IPS-20b (cell line): ENCODE data around the gene AGK.
"Not testable (repeated sequence)": the region's sequence is repeated elsewhere in the genome, so short reads cannot be mapped to it uniquely, and the experiment has no call there.

Experiments
- H3K27ac ChIP-seq: one replicate; pipeline ENCODE4 v1.5.1; 2013; ENCODE audit warnings: low read length
- H3K27me3 ChIP-seq: 2 replicates; pipeline ENCODE4 v1.6.1; 2013; ENCODE audit warnings: mild to moderate bottlenecking, low read length, inconsistent platforms; ENCODE audit not compliant: insufficient read depth
- H3K36me3 ChIP-seq: 2 replicates; pipeline ENCODE4 v1.6.1; 2013; ENCODE audit warnings: low read depth, mild to moderate bottlenecking, inconsistent platforms, low read length, moderate library complexity; ENCODE audit not compliant: insufficient read depth
- H3K4me1 ChIP-seq: 2 replicates; pipeline ENCODE4 v1.6.1; 2013; ENCODE audit warnings: mild to moderate bottlenecking, control low read depth, inconsistent platforms, low read length, moderate library complexity; ENCODE audit not compliant: insufficient read depth
- H3K4me3 ChIP-seq: 2 replicates; pipeline ENCODE4 v1.5.1; 2013; ENCODE audit warnings: mild to moderate bottlenecking, low read length, inconsistent platforms
- H3K9ac ChIP-seq: 2 replicates; pipeline ENCODE4 v1.6.1; 2013; ENCODE audit warnings: low read depth, mild to moderate bottlenecking, inconsistent platforms, low read length, moderate library complexity
- H3K9me3 ChIP-seq: 2 replicates; pipeline ENCODE4 v1.6.1; 2013; ENCODE audit warnings: mild to moderate bottlenecking, low read depth, low read length, inconsistent platforms; ENCODE audit not compliant: insufficient read depth

The AGK gene

DNA sequence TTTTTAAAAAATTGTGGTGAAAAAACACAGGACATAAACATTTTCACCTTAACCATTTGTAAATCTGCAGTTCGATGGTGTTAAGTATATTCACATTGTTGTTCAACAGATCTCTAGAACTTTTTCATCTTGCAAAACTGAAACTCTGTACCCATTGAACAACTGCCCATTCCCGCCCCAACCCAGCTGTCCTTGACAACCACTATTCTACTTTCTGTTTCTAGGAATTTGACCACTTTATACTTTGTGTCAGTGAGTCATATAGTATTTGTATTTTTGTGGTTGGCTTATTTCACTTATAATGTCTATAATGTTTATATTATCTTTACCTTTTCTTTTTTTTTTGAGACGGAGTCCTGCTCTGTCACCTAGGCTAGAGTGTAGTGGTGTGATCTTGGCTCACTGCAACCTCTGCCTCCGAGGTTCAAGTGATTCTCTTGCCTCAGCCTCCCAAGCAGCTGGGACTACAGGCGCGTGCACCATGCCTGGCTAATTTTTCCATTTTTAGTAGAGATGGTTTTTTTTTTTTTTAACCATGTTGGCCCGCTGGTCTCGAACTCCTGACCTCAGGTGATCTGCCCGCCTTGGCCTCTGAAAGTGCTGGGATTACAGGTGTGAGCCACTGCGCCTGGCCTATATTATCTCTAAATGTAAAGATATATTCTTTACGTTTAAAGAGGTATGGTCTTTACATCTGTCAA lies 6.8 kb downstream of the AGK start:
- not testable (repeated sequence) for H3K9ac ChIP-seq, H3K27me3 ChIP-seq, H3K27ac ChIP-seq, H3K4me3 ChIP-seq, H3K9me3 ChIP-seq, H3K4me1 ChIP-seq
- peaks cover 39% of the 10 kb centered on the region; the same call in 1 of the 2 replicates for H3K36me3 ChIP-seq

DNA sequence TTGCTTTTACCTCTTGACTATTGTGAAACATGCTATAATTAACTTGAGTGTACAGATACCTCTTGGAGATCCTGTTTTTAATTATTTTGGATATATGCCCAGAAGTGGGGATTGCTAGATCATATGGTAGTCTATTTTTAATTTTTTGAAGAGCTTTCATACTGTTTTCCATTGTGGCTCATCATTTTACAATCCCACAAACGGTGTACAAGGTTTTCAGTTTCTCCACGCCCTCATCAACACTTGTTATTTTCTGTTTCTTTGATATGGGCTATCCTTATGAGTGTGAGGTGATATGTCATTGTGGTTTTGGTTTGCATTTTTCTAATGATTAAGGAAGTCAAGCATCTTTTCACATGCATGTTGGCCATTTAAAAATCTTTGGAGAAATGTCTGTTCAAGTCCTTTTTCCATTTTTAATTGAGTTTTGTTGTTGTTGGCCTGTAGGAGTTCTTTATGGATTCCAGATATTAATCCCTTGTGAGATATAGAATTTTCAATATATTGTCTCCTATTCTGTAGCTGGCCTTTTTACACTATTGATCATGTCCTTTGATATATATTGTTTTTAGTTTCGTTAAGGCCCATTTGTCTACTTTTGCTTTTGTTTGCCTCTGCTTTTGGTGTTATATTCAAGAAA lies 7.5 kb downstream of the AGK start:
- Histone ChIP-seq H3K4me3 (no peak overlapping the region), H3K27ac (no peak overlapping the region), H3K36me3 (peaks cover 39% of the 10 kb centered on the region; the same call in 1 of the 2 replicates), H3K9ac (no peak overlapping the region), H3K27me3 (no peaks in the 10 kb centered on the region), H3K4me1 (no peaks in the 10 kb centered on the region), H3K9me3 (no peaks in the 10 kb centered on the region)

DNA sequence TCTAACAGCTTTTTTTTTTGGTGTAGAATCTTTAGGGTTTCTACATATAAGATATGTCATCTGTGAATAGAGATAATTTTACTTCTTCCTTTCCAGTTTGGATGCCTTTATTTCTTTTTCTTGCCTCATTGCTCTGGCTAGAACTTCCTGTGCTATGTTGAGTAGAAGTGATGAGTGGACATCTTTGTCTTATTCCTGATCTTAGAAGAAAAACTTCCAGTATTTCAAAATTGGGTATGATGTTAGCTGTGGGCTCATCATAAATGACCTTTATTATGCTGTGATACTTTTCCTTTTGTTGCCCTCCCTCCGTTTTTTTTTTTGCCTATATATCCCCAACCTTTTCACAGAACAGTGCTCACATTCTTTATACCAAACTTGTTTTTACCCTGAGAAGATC lies 8.8 kb downstream of the AGK start:
- Histone ChIP-seq H3K27ac (no peak overlapping the region), H3K9me3 (no peaks in the 10 kb centered on the region), H3K4me3 (no peak overlapping the region), H3K36me3 (peaks cover 39% of the 10 kb centered on the region; the same call in 1 of the 2 replicates), H3K4me1 (no peaks in the 10 kb centered on the region; the same call in 1 of the 2 replicates), H3K27me3 (no peaks in the 10 kb centered on the region), H3K9ac (no peak overlapping the region)

DNA sequence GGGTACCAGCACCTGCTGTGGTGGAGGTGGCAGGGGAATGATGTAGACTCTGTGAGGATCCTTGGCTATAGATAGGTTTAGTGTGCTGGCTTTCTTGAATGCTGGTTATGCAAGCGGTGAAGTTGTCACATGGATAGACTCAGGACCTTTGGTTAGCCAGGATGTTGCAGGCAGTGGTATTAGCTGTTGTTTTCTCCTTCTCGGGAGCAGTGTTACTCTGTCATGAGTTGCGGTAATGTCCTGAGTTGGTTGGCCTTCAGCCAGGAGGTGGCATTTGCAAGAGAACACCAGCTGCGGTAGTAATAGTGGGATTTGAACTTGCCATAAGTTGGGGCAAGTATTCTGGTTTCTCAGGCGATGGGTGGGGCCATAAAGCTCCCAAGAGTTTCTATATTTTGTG lies 10.8 kb downstream of the AGK start:
- H3K36me3 ChIP-seq, result peaks cover 37% of the 10 kb centered on the region; the same call in 1 of the 2 replicates

DNA sequence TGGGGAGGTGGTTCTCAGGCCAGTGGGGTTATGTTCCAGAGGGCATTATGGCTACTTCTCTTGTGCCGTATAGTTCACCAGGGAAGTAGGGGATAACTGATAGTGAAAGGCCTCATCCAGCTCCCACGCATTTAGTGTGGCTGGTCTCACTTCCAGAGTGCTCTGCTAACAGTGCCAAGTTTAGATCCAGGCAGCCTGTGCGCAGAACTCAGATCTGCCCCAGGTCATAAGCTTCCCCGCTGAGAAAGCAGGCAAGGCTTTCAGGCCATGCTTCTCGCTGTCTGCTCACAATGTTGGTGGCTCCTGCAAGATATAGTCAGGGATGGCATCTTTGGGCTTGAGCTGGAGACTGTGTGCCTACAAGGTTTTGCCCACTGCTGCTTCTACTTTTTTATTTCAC lies 11.3 kb downstream of the AGK start:
- Histone ChIP-seq H3K9ac (no peak overlapping the region), H3K27ac (no peak overlapping the region), H3K36me3 (peaks cover 35% of the 10 kb centered on the region; the same call in 1 of the 2 replicates), H3K9me3 (no peaks in the 10 kb centered on the region), H3K27me3 (no peaks in the 10 kb centered on the region), H3K4me1 (no peaks in the 10 kb centered on the region; the same call in 1 of the 2 replicates), H3K4me3 (no peak overlapping the region)

More for the DNA sequence above, 10.8 kb downstream of the AGK start:
- no peak overlapping the region for H3K4me3 ChIP-seq
- no peaks in the 10 kb centered on the region for H3K27me3 ChIP-seq
- H3K9me3 ChIP-seq, result no peaks in the 10 kb centered on the region
- no peak overlapping the region for H3K27ac ChIP-seq
- H3K4me1 ChIP-seq, result no peaks in the 10 kb centered on the region; the same call in 1 of the 2 replicates
- no peak overlapping the region for H3K9ac ChIP-seq

DNA sequence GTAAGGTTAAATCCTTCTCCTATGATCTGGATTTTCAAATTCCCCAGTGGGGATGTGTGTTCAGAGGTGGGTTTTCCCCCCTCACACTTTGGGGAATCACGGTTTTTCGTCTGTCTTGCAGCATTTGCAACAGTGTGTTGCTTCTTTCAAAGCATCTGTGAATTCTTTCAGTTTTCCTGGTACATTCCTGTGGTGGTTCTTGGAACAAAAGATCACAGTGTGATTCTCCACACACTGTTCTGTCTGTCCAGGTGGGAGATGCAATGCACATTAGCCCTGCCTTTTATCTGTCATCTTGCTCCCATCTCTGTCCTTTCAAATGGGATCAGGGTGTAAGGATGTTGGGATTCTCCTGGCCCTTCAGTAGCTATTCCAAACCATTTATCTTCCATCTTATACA lies 11.8 kb downstream of the AGK start:
- Histone ChIP-seq H3K9me3 (no peaks in the 10 kb centered on the region), H3K36me3 (peaks cover 35% of the 10 kb centered on the region; the same call in 1 of the 2 replicates)

DNA sequence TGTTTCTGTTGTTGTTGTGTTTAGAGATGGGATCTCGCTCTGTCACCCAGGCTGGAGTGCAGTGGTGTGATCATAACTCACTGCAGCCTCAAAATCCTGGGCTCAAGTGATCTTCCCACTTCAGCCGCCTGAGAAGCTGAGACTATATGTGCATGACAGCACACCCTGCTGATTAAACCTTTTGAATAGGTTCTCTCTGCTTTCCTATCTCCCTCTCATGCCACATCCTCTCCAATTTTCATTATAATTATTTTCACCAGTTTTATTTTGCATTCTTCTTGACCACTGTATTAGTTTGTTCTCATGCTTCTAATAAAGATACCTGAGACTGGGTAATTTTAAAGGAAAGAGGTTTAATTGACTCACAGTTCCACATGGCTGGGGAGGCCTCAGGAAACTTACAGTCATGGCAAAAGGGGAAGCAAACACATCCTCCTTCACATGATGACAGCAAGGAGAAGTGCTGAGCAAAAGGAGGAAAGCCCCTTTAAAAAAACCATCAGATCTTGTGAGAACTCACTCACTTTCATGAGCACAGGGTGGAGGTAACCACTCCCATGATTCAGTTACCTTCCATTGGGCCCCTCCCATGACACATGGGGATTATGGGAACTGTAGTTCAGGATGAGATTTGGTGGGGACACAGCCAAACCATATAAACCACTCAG lies 12.9 kb downstream of the AGK start:
- Histone ChIP-seq H3K4me3 (no peak overlapping the region), H3K27me3 (no peaks in the 10 kb centered on the region), H3K9me3 (no peaks in the 10 kb centered on the region), H3K9ac (no peak overlapping the region; the same call in 1 of the 2 replicates), H3K36me3 (peaks cover 33% of the 10 kb centered on the region; the same call in 1 of the 2 replicates), H3K27ac (no peak overlapping the region), H3K4me1 (no peaks in the 10 kb centered on the region; the same call in 1 of the 2 replicates)

More for the DNA sequence above, 11.8 kb downstream of the AGK start:
- Histone ChIP-seq H3K4me3 (no peak overlapping the region), H3K27me3 (no peaks in the 10 kb centered on the region), H3K4me1 (no peaks in the 10 kb centered on the region; the same call in 1 of the 2 replicates), H3K27ac (no peak overlapping the region), H3K9ac (no peak overlapping the region)

DNA sequence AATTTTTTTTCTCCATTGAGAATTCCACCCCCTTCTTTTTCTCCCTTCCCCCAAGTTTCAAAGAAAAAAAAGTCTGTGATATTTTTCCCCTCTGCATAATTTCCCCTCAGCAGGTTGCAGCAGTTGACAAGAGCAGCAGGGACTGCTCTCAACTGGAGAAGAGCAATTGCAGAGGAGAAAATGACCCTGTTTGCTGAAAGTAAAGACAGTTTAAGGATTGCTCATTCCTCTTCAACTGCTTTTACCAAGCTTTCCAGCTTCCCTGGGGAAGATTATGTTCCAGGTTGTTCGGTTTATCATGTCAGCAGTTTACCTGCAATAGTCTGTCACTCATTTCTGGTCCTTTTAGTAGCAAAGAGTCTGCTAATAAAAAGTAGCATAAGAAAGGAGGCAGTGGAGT lies 16.2 kb downstream of the AGK start:
- no peak overlapping the region for H3K4me3 ChIP-seq
- peaks cover 27% of the 10 kb centered on the region for H3K36me3 ChIP-seq
- H3K9me3 ChIP-seq, result no peaks in the 10 kb centered on the region
- H3K4me1 ChIP-seq, result no peaks in the 10 kb centered on the region; the same call in 1 of the 2 replicates
- no peak overlapping the region for H3K9ac ChIP-seq
- H3K27ac ChIP-seq, result no peak overlapping the region
- H3K27me3 ChIP-seq, result no peaks in the 10 kb centered on the region

DNA sequence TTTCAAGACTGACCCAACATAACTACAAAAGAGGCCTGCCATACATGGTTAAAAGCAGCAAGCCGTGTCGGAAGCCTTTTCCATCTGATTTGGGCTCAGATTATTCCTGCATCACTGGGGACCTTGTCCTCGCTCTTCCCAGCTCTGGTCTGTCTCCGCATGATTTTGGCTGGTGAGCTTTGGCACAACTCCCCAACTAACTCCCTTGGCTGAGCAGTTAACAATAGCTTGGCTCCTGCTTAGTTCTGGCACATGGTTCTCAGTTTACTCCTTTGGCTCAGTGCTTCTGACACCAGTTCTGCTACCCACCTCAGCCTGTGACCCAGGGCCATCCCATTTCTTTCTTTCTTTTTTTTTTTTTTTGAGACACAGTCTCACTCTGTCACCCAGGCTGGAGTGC lies 17.0 kb downstream of the AGK start:
- Histone ChIP-seq H3K36me3 (peaks cover 27% of the 10 kb centered on the region), H3K4me3 (no peak overlapping the region), H3K27me3 (no peaks in the 10 kb centered on the region), H3K9ac (no peak overlapping the region), H3K4me1 (no peaks in the 10 kb centered on the region; the same call in 1 of the 2 replicates), H3K27ac (no peak overlapping the region), H3K9me3 (no peaks in the 10 kb centered on the region)

DNA sequence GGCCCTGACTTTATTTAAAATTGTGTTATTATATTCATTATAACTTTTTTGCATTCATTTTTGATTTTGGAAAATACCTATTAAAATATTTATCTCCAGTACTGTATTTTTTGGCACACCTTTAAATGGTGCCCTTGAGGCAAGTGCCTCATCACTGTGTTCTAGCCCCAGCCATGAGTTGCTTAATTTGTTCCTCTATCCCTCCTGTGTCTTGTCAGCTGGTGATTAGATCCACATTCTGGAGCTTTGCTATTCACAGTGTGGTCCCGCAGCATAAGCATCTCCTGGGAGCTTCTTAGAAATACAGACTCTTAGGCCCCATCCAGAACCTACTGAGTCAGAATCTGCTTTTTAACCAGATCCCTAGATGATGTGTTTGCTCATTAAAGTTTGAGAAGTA lies 19.8 kb downstream of the AGK start:
- H3K27ac ChIP-seq, result no peak overlapping the region
- no peak overlapping the region for H3K9ac ChIP-seq
- H3K9me3 ChIP-seq, result peaks cover 11% of the 10 kb centered on the region
- no peaks in the 10 kb centered on the region for H3K27me3 ChIP-seq
- H3K4me3 ChIP-seq, result no peak overlapping the region
- H3K36me3 ChIP-seq, result peaks cover 26% of the 10 kb centered on the region
- no peaks in the 10 kb centered on the region for H3K4me1 ChIP-seq

DNA sequence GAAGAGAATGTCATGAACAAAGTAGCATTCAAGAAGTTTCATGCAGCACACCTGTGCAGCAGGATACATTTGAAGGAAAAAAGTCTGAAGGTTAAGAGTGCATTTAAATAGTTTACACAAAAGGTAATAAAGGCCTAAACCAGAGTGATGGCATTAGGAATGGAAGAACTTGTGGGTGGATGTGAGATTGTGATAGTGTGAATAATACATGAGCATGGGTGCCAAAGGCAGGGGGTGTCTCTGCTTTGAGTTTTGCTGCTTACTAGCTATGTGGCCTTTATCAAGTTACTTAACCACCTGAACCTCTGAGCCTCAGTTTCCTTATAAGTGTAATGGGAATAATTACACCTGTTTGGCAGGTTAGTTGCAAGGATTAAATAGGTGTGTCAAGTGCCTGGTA lies 21.0 kb downstream of the AGK start:
- Histone ChIP-seq H3K36me3 (peaks cover 20% of the 10 kb centered on the region), H3K9me3 (peaks cover 15% of the 10 kb centered on the region), H3K27me3 (no peaks in the 10 kb centered on the region), H3K4me1 (peaks cover 1% of the 10 kb centered on the region; the same call in 1 of the 2 replicates), H3K27ac (no peak overlapping the region), H3K9ac (no peak overlapping the region), H3K4me3 (no peak overlapping the region)
